Right ventricle myocardium inferior (tissue), 1 donor: Measurements from ENCODE around the gene COL2A1. TPM values are rescaled to one million over a fixed set of nuclear protein-coding genes. Genes with fewer than 3 reads are reported as not detected.

ENCODE experiments used
- ATAC-seq: fragments of 200-7000 bp; cut with Tn5 transposase; one replicate; pipeline ENCODE4 v1.9.1; 2020; ENCODE audit warnings: mild to moderate bottlenecking, moderate library complexity
- DNase-seq: peaks from one replicate; pipeline ENCODE4 v3.0.0; 2021; ENCODE audit errors: missing footprints
- intact Hi-C: fragments of 100-400 bp; cut with DNase I; formaldehyde crosslinking; loops from one replicate; pipeline ENCODE4 v1.11.0; 2022
- total RNA-seq: library from RNA; stranded (reverse); fragmentation: NEBNext Ultra II Directional; extraction: Animal tissue kit (Norgen Biotek cat#: 25700); gene quantifications from one replicate; pipeline ENCODE4 v1.2.1, GENCODE V29; 2021
- donor health status: DM: no; HTN: yes; CAD: no; lungs with severe emphysema.

Gene COL2A1
- total RNA-seq, 1 donor from 2014 or later: not detected

GRCh38 chr12:47982770-47983169, 21.5 kb downstream of the COL2A1 start:
- no peak for ATAC-seq
- no peak for DNase-seq
- intact Hi-C loops: no loop called here

- DNase-seq (no peak), ATAC-seq (no peak)
- intact Hi-C loops: no loop called here
These were observed 22.0 kb downstream of the COL2A1 start for GRCh38 chr12:47982311-47982710.

GRCh38 chr12:47981496-47982260, 22.6 kb downstream of the COL2A1 start:
- ATAC-seq: no peak
- intact Hi-C loops: no loop called here
- no peak for DNase-seq

- DNase-seq: no peak
- intact Hi-C loops: no loop called here
- no peak for ATAC-seq
These were observed 23.3 kb downstream of the COL2A1 start for GRCh38 chr12:47980779-47981495.

GRCh38 chr12:47980197-47980596, 24.1 kb downstream of the COL2A1 start:
- ATAC-seq: no peak
- intact Hi-C loops: no loop called here
- DNase-seq: no peak

- ATAC-seq: no peak
- DNase-seq: no peak
- intact Hi-C loops: no loop called here
These were observed 24.6 kb downstream of the COL2A1 start for GRCh38 chr12:47979686-47980085.

GRCh38 chr12:47979166-47979565, 25.1 kb downstream of the COL2A1 start:
- intact Hi-C loops: no loop called here
- ATAC-seq (no peak), DNase-seq (no peak)

GRCh38 chr12:47978598-47978873, 25.7 kb downstream of the COL2A1 start:
- DNase-seq (no peak), ATAC-seq (no peak)
- intact Hi-C loops: no loop called here

- DNase-seq (no peak), ATAC-seq (no peak)
- intact Hi-C loops: no loop called here
These were observed 26.3 kb downstream of the COL2A1 start for GRCh38 chr12:47977772-47978597.

- ATAC-seq: no peak
- no peak for DNase-seq
- intact Hi-C loops: no loop called here
These were observed 27.1 kb downstream of the COL2A1 start for GRCh38 chr12:47977046-47977771.

GRCh38 chr12:47975816-47976215, 28.5 kb downstream of the COL2A1 start:
- no peak for DNase-seq
- ATAC-seq: no peak
- intact Hi-C loops: no loop called here

GRCh38 chr12:47975036-47975620, 29.1 kb downstream of the COL2A1 start:
- DNase-seq: no peak
- intact Hi-C loops: no loop called here
- ATAC-seq: no peak

GRCh38 chr12:47973870-47974269, 30.4 kb downstream of the COL2A1 start:
- no peak for DNase-seq
- ATAC-seq: no peak
- intact Hi-C loops: no loop called here

- no peak for ATAC-seq
- no peak for DNase-seq
- intact Hi-C loops: no loop called here
These were observed 31.4 kb downstream of the COL2A1 start for GRCh38 chr12:47972895-47973294.

- intact Hi-C loops: no loop called here
- DNase-seq (no peak), ATAC-seq (no peak)
These were observed 33.4 kb downstream of the COL2A1 start for GRCh38 chr12:47970843-47971242.

GRCh38 chr12:47969845-47970244, 34.4 kb downstream of the COL2A1 start:
- DNase-seq (no peak), ATAC-seq (peak; percentile 58)
- intact Hi-C loops: loop anchor here (5.0 to 10.0 kb wide), 2 partner anchors 52 to 255 kb away; no protein-coding TSS in a partner anchor

- DNase-seq (no peak), ATAC-seq (peak; percentile 21)
- intact Hi-C loops: loop anchor here (5.0 to 10.0 kb wide), 2 partner anchors 55 to 253 kb away; no protein-coding TSS in a partner anchor
These were observed 36.6 kb downstream of the COL2A1 start for GRCh38 chr12:47967461-47968321.

GRCh38 chr12:47965581-47965980, 38.7 kb downstream of the COL2A1 start:
- ATAC-seq (no peak), DNase-seq (no peak)
- intact Hi-C loops: loop anchor here (5.0 to 10.0 kb wide), 2 partner anchors 57 to 251 kb away; no protein-coding TSS in a partner anchor
